Tibial nerve (tissue), 4 donors: Measurements from ENCODE around the gene MAPK10. TPM values are rescaled to one million over a fixed set of nuclear protein-coding genes. Genes with fewer than 3 reads are reported as not detected.

Experiments used
- DNase-seq, 2 donors: peaks; one replicate each; pipeline ENCODE4 v3.0.0-alpha.2; 2019; ENCODE audit warnings: low spot score in 2 of 2
- H3K27ac ChIP-seq, 4 donors: fragments of 200-600 bp; sonication (generic) in 3 of 4; one replicate each; pipeline ENCODE4 v1.5.1; 2017 to 2019; ENCODE audit warnings: mild to moderate bottlenecking in 1 of 4
- H3K27me3 ChIP-seq, 2 donors: fragments of 200-600 bp; sonication (generic) in 1 of 2; one replicate each; pipeline versions ENCODE4 v1.5.1 to v1.6.0; 2017 to 2019
- H3K36me3 ChIP-seq, 3 donors: fragments of 200-600 bp; sonication (generic); one replicate each; pipeline ENCODE4 v1.5.1; 2018 to 2019
- H3K4me1 ChIP-seq, 4 donors: fragments of 200-600 bp; sonication (generic) in 3 of 4; one replicate each; pipeline ENCODE4 v1.5.1; 2017 to 2019
- H3K4me3 ChIP-seq, 4 donors: fragments of 200-600 bp; sonication (generic) in 3 of 4; one replicate each; pipeline ENCODE4 v1.5.1; 2017 to 2019; ENCODE audit warnings: mild to moderate bottlenecking in 1 of 4, moderate library complexity in 1 of 4
- H3K9me3 ChIP-seq, 4 donors: fragments of 200-600 bp; sonication (generic) in 3 of 4; one replicate each; pipeline ENCODE4 v1.5.1; 2017 to 2019
- CTCF ChIP-seq, 5 experiments: fragments of 200-600 bp in 3 of 5; fragments of 450-650 bp in 2 of 5; sonication (generic) in 3 of 5; IDR thresholded peaks; one replicate each; pipeline ENCODE4 v1.5.1; 2016 to 2019; ENCODE audit warnings: antibody characterized with exemption in 5 of 5, mild to moderate bottlenecking in 3 of 5, moderate library complexity in 2 of 5
- EP300 ChIP-seq, 2 donors: sonication (generic); formaldehyde crosslinking; IDR thresholded peaks; one replicate each; pipeline ENCODE4 v1.6.1; 2017; ENCODE audit warnings: antibody characterized with exemption in 2 of 2, mild to moderate bottlenecking in 1 of 2
- POLR2A ChIP-seq, 2 donors: fragments of 450-650 bp; IDR thresholded peaks; one replicate each; pipeline ENCODE4 v1.6.1; 2017; ENCODE audit warnings: antibody characterized with exemption in 2 of 2, mild to moderate bottlenecking in 2 of 2, moderate library complexity in 2 of 2
- WGBS, 2 donors: methylation state at CpG; one replicate each; pipeline ENCODE4 v1.1.5; 2018; 5-methylcytosine and 5-hydroxymethylcytosine counted together
- total RNA-seq, 4 donors: library from RNA; depleted of rRNA; stranded (reverse); fragments of >200 nt; gene quantifications; one replicate each; pipeline ENCODE4 v1.1.0, GENCODE V29; 2016

Gene MAPK10
- total RNA-seq, 4 donors from 2014 or later, result 20.7 to 34.5 (median 28.0) TPM

DNA sequence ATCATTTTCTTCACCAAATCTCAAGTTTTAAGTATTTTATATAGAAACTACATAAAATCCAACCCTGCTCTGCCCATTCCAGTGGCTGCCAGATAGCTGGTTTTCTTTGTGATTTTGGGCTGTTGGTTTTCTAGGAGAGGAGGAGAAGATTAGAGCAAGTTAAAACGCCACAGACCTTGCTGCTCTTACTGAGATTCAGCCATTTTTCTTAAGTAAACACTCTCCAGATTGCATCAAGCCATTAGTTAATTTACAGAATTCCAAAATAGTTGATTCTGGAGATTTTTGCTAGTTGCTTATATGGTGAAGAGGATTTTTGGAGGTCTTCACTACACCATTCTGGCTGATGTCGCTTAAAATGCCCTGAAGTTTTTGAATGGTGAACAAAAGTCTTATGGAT lies 366.2 kb downstream of the MAPK10 start:
- TF ChIP-seq EP300 (IDR thresholded peaks at IDR 0.05) (no peak), POLR2A (IDR thresholded peaks at IDR 0.05) (no peak), CTCF (IDR thresholded peaks at IDR 0.05) (no peak)
- Histone ChIP-seq H3K27me3 (no peaks in the 10 kb centered on the region), H3K9me3 (no peaks in the 10 kb centered on the region), H3K27ac (no peak overlapping the region), H3K36me3 (peaks cover 0 to 27% (median 0%) of the 10 kb centered on the region in 3 donors), H3K4me1 (no peaks in the 10 kb centered on the region), H3K4me3 (no peak overlapping the region)
- WGBS, 2 donors, result 89 to 94% methylated on average over 2 of the region's 2 CpGs
- DNase-seq, result no peak

GRCh38 chr4:85986266-85986665 lies 373.6 kb downstream of the MAPK10 start:
- no peaks in the 10 kb centered on the region for H3K4me1 ChIP-seq
- no peaks in the 10 kb centered on the region for H3K9me3 ChIP-seq
- no peak for DNase-seq
- no peak overlapping the region for H3K27ac ChIP-seq
- no peak overlapping the region for H3K4me3 ChIP-seq
- H3K27me3 ChIP-seq, result no peaks in the 10 kb centered on the region
- 92 to 95% methylated on average over 1 of the region's 1 CpG for WGBS, 2 donors
- peaks cover 0 to 13% (median 0%) of the 10 kb centered on the region in 3 donors for H3K36me3 ChIP-seq
- TF ChIP-seq EP300 (IDR thresholded peaks at IDR 0.05), result no peak
- TF ChIP-seq POLR2A (IDR thresholded peaks at IDR 0.05), result no peak
- TF ChIP-seq CTCF (IDR thresholded peaks at IDR 0.05), result no peak

DNA sequence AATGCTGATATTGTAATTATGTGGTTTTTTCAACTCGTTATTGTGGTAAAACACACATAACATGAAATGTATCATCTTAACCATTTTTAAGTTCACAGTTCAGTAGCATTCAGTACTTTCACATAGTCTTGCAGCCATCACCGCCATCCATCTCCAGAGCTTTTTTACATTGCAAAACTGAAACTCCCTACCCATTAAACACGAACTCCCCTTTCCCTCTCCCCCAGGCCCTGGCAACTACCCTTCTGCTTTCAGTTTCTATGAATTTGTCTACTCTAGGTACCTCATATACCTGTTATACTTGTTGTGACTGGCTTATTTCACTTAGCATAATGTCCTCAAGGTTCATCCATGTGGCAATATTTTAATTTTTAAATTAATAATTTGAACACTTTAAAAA lies 380.6 kb downstream of the MAPK10 start:
- 81 to 87% methylated on average over 3 of the region's 3 CpGs for WGBS, 2 donors
- Histone ChIP-seq H3K9me3 (no peaks in the 10 kb centered on the region), H3K27ac (no peak overlapping the region), H3K4me3 (no peak overlapping the region), H3K36me3 (peaks cover 0 to 16% (median 0%) of the 10 kb centered on the region in 3 donors), H3K4me1 (no peaks in the 10 kb centered on the region), H3K27me3 (no peaks in the 10 kb centered on the region)
- TF ChIP-seq EP300 (IDR thresholded peaks at IDR 0.05) (no peak), CTCF (IDR thresholded peaks at IDR 0.05) (no peak), POLR2A (IDR thresholded peaks at IDR 0.05) (no peak)
- no peak for DNase-seq

- no peaks in the 10 kb centered on the region for H3K9me3 ChIP-seq
Measured at GRCh38 chr4:85970535-85970934, 389.3 kb downstream of the MAPK10 start.

More at GRCh38 chr4:85970535-85970934, 389.3 kb downstream of the MAPK10 start:
- WGBS, 2 donors, result 42 to 56% methylated on average over 2 of the region's 2 CpGs
- Histone ChIP-seq H3K4me1 (peaks cover 0 to 34% (median 0%) of the 10 kb centered on the region in 4 donors), H3K36me3 (peaks cover 0 to 8% (median 0%) of the 10 kb centered on the region in 3 donors), H3K27ac (no peak overlapping the region), H3K27me3 (no peaks in the 10 kb centered on the region), H3K4me3 (no peak overlapping the region)
- TF ChIP-seq EP300 (IDR thresholded peaks at IDR 0.05) (no peak), POLR2A (IDR thresholded peaks at IDR 0.05) (no peak), CTCF (IDR thresholded peaks at IDR 0.05) (no peak)
- DNase-seq, result no peak
